Activated CD4-positive, CD25-positive, alpha-beta regulatory T cell treated with anti-CD3 and anti-CD28 coated beads, Interleukin-2, amount 50 U/mL, for 72 hours (primary cell): ENCODE data around the gene CMTM8.
A peak's percentile ranks its signal among the peaks of the same experiment; 100 is the strongest.
"Not testable (repeated sequence)": the region's sequence is repeated elsewhere in the genome, so short reads cannot be mapped to it uniquely, and the experiment has no call there.

Experiments
- DNase-seq: peaks from one replicate; pipeline ENCODE4 v3.0.0; 2021

CMTM8 gene

GRCh38 chr3:32387512-32387911 is 149.0 kb downstream of the CMTM8 start:
- no peak for DNase-seq

- not testable (repeated sequence) for DNase-seq
Observed at GRCh38 chr3:32389577-32389976, 151.1 kb downstream of the CMTM8 start.

- peak; percentile 65 for DNase-seq
Observed at GRCh38 chr3:32391643-32392535, 153.4 kb downstream of the CMTM8 start, which contains the start of gene CMTM7. Gene CMTM7 (plus strand): TSS chr3:32391853. CDS start chr3:32391907, 54 bp downstream.

GRCh38 chr3:32392536-32393302 is 154.2 kb downstream of the CMTM8 start:
- DNase-seq, result no peak

GRCh38 chr3:32395496-32395895 is 157.0 kb downstream of the CMTM8 start:
- no peak for DNase-seq

GRCh38 chr3:32397941-32398340 is 159.5 kb downstream of the CMTM8 start:
- no peak for DNase-seq

- DNase-seq, result no peak
Observed at GRCh38 chr3:32398531-32398930, 160.1 kb downstream of the CMTM8 start.

- DNase-seq, result no peak
Observed at GRCh38 chr3:32399030-32399620, 160.6 kb downstream of the CMTM8 start.

GRCh38 chr3:32401126-32401525 is 162.6 kb downstream of the CMTM8 start:
- no peak for DNase-seq

- peak; percentile 66 for DNase-seq
Observed at GRCh38 chr3:32401556-32402081, 163.1 kb downstream of the CMTM8 start.

GRCh38 chr3:32403663-32404062 is 165.2 kb downstream of the CMTM8 start:
- no peak for DNase-seq

GRCh38 chr3:32404714-32405113 is 166.2 kb downstream of the CMTM8 start:
- no peak for DNase-seq

- DNase-seq, result no peak
Observed at GRCh38 chr3:32405155-32405554, 166.7 kb downstream of the CMTM8 start.

GRCh38 chr3:32405711-32406323 is 167.3 kb downstream of the CMTM8 start:
- no peak for DNase-seq

- no peak for DNase-seq
Observed at GRCh38 chr3:32406486-32407408, 168.3 kb downstream of the CMTM8 start.

GRCh38 chr3:32410367-32411246 is 172.1 kb downstream of the CMTM8 start:
- DNase-seq, result no peak

- no peak for DNase-seq
Observed at GRCh38 chr3:32411442-32411841, 173.0 kb downstream of the CMTM8 start.

- DNase-seq, result no peak
Observed at GRCh38 chr3:32412887-32413286, 174.4 kb downstream of the CMTM8 start.

- DNase-seq, result no peak
Observed at GRCh38 chr3:32413845-32414521, 175.5 kb downstream of the CMTM8 start.
